Activated T-cell treated with anti-CD3 and anti-CD28 coated beads for 4 hours (primary cell): ENCODE data around the gene MEGF6.

Experiments
- DNase-seq: peaks from one replicate; pipeline ENCODE4 v3.0.0-alpha.2; 2020

MEGF6 gene

DNA sequence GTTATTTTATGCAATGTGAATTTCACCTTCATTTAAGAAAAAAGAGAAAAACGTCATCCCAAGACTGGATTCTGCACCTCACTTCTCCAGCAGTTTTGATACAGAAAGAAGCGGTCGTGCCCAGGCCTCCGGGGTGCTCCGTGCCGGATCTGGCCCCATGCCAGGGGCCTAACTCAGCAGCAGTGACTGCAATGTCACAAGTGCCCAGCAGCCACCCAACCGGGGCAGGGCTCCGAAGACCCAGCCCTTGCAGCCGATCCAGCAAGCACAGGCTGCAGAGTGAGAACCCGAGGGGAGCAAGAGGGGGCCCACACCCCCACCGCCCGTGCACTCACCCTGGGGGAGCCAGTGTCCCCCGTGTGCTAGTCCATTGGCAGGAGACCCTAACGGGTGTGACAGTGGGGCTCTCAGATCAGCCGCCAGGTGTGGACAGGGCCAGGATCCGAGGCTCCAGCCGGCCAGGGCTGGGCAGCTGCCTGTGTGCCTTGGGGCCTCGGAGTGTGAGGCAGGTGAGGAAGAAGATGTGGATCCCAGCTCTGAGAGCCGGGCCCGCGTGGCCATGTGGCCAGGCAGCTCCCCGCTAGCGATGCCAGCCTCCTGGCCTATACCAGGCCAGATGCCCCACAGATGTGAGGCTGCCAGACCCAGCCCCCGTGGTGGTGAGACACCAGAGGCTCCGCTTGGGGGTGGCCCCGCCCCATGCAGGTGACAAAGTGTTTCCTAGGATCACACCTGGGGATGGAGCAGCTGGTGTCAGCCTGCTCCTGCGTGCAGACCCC, 60.6 kb downstream of the MEGF6 start:
- no peak for DNase-seq

DNA sequence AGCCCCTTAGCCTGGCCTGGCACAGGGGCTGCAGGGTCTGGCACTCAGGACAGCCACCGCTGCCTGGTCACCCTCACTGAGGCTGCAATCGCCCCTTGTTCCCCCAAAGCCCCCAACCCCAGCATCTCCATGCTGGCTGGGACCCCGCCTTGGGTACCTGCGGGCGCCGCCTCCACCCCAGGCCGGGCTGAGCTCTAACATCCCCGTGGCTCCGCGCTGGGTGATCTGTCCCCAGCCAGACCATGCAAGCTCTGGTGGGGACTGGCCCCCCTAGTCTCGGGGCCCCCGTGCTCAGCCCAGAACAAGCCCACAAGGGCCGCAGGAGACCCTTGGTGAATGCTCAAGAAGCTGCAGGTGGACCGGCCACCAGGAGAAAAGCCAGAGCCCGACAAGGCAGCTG, 62.4 kb downstream of the MEGF6 start:
- DNase-seq: no peak

DNA sequence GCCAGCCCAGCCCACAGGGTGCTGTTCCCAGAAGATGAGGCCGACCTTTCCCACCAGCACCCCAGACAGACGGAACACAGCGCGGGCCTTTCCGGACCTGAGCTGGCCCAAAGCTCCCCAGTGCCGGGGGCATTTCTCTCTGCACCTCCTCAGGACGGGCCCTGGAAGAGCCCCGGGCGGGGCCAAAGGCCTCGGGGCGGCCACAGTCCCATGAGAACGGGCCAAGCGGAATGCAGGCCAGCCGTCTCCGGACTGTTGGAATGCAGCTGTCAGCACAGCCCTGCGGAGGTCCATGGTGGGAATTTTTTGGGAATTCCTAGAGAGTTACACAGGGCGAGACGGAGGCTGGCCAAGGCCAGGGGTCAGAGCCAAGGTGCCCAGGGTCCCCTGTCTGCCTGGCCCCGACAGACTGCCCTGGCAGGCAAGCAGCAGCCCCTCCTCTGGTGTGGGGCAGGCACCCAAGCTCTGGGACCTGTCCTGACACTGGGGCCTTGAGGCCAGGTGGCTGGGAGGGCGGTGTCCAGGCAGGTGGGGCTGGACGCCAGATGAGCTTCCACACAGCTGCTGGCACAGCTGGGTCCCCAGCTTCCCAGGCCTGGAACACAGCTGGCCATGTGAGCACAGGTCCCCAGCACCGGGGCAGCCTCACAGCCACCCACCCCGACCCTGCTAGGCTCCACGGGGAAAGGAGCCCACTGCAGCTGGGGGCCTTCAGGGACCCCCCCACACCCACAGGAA, 63.0 kb downstream of the MEGF6 start:
- no peak for DNase-seq

DNA sequence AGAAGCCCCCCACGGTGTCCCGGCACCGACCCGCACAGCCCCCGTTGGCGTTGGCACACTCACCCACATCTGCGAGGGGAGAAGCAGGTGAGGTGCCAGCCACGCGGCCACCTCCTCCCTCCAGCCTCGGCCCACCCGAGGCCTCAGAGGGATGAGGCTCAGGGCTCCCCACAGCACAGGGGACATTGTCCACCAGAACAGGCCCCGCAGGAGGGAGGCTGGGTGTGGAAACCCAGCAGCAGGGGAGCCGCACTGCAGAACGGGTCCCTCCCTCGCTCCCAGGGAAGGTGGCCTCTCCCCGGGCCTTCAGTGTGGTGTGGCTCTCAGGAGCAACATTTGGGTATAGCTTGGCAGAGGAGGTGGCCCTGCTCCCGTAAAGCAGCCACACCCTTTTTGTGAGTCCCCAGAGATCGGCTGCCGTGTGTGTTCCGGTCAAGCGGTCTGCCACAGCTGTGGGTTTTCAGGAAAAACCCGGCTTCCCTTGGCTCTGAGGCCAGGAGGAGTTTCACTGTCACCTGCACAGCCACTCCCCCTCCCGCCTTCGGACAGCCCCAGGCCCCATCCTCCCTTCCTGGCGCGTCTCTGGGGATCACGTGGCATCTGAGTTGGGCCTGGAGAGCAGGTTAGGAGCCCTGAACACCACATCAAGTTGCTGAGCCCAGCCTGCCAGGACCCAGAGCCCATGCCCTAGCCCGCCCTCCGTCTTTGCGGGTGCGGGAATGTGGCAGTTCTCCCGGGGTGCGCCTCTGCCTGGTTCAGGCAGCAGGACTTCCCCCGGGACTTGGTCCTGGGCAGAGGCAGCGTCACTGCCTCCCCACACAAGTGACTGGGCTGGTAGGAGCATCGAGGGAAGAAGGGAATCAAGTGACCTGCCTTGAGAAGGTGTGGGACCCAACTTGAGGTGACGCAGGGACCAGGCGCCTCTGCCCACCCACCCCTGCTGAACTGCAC, 64.0 kb downstream of the MEGF6 start:
- DNase-seq: no peak

DNA sequence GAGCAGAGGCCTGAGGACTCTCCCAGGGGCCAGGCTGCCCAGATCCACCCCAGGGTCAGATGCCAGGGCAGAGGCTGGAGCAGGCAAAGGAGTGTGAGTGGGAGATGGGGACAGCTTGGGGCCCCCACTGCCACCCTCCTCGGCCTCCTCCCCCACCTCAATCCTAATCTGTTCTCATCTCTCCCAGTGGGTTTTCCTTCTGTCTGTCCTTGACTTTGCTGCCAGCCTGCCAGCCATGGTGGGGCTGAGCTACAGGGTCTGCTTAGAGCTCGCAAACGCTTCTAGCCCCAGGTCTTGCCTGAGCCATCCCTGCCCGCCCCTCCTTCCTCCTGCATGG, 65.3 kb downstream of the MEGF6 start:
- no peak for DNase-seq

DNA sequence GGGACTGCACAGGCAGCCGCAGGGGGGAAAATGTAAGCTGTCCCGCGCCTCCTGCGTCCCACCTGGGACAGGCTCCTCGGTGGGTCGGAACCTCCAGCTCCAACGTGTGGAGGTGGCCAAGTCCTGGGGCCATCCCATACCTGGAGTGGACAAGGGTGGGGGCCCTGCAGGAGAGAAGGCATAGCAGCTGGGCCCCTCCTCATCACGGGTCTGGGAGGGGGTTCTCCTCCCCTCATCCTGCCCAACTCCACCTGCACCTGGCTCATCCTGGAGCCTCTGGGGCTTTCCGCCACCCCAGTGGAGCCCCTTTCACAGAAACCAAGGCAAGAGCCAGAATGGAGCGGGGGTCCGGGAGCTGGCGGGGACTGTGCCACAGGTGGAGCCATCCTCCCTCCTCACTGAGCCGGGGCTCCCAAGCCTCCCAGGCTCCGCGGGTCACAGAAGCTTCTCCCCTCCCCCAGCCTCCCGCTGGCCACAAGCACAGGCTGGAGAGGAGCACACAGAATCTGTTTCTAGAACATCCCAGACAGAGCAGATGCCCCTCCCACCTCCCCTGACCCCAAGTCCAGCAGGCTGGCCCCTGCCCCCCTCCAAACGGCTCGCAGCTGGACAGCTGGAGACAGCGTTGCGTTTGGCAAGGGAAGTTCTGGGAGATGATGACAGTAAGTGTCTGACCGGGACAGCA, 65.8 kb downstream of the MEGF6 start:
- no peak for DNase-seq

DNA sequence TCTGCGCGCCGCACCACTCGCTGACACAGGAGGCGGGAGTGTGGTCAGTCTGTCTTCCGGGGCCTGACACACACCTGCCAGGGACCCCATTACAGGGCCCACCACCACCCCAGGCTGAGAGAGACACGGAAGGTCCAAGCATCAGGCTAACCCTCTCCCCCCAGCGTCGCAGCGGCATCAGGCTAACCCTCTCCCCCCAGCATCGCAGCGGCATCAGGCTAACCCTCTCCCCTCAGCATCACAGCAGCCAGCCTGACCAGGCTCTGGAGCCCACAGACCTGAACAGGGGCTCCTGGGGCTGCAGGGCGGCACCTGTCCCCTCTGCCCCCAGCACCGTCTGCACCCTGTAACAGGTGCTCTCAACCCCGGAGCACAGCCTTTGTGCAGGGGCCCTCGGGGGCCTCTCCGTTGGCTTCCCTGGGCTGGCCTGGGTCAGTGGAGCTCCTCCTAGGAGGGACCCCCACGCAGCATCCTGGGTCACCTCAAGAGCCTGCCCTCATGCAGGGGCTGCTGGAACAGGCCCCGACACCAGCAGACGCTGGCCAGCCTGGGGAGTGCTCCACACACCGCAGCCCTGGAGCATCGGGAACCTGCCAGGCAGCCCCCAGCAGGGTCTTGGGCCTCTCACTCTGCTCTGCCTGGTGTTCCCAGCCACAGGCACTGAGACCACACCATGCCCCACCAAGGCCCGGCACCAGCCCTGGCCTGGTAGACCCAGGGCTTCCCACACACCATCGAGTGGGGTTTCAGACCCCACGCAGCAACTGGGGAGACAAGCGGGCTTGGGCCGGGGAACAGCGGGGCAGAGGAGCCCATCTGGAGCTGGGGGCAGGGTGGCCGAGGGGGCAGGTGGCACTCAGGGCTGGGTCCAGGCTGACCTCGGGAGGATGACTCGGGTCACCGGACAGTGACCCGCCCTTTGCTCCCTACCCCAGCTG, 67.0 kb downstream of the MEGF6 start:
- no peak for DNase-seq

DNA sequence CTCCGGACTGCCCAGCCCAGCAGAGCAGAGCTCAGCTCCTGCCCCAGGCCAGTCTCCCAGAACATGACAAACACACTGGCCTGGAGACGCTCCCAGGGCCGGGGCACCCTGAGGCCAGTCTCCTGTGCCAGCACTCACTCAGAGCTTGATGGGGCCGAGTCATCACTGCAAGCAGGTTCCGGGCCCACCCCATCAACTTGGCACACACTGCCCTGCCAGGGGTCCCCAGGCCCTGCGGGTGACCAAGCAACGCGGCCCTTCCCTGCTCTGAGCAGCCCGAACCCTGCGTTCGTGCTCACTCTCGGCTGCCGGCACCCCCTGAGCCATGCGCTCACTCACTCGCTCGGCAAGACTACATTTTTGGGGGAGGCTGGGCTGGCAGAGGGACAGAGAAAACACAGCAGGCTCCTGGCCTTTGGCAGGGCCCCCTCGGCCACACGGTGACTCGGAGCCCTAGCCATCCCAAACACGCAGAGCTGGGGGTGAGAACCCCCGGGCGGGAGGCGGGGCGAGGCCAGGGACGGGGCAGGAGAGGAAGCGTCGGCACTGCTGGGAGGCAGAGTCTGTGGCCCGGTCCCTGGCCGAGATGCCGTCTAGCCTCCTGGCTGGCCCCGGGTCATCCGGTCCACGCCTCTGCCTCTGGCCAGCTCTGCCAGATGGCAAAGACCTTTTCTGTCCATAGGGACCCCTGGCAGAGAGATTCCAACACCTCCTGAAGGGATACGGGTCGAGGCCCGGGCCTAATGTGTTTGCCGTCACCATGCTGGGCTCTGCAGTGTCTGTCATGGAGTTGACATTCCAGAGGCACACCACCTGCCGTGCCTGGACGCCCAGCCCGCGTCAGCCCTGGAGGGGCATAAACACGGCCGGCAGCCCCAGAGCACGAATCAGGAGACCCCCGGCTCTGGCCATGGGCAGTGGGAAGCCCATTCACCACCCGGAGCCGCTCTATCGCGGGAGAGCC, 68.0 kb downstream of the MEGF6 start:
- no peak for DNase-seq

DNA sequence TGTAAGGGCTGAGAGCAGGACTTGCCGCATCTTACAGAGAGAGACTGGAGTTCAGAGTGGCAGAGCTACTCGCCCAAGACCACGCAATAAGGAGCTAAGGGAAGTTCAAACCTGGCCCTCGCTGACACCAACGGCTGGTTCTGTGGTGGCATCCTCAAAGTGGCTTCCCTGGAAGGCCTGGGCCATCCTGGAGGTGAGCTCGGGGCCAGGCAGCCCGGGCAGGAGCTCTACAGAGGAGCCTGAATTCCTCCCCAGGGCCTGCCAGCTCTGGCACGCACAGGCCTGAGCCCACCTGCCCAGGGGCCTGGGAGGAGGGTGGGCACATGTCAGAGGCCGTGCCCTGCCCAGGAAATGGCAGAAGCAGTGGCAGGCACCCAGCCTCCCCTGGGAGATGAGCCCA, 68.6 kb downstream of the MEGF6 start:
- no peak for DNase-seq

DNA sequence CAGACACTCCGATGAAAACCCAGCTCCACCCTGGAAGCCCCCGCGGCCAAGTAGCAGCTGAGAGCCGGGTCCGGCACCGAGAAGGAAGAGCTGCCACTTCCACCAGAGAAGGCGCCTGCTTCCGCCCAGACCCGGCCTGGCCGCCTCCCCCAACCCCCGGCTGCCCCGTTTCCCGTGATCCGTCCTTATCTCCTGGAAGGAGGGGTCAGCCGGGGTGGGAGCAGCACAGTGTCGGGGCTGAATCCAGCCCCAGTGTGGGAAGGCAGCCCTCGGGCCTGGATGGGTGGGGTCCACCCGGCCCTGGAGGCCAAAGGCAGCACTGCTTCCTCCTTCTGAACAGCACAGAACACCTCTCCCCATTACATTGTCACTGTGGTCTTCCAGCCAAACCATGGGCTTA, 69.4 kb downstream of the MEGF6 start:
- no peak for DNase-seq

DNA sequence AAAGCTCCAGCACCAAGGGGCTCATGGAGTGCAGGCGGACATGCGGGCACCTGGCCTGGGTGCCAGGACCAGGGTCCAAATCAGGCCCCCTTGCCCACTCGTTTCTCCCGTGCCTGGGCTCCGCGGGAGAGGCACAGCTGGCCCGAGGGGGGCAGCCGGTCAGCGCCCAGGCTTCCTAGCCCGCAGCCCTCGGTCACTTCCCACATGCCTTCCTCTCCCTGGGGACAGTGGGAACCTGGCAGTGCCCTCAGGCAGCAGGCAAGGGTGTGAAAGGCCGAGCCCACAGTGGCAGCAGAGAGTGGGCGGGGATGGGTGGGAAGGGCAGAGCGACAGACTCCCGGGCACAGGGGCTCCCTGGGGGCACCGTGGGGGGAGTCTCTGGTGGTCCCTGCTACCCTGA, 69.8 kb downstream of the MEGF6 start:
- no peak for DNase-seq

DNA sequence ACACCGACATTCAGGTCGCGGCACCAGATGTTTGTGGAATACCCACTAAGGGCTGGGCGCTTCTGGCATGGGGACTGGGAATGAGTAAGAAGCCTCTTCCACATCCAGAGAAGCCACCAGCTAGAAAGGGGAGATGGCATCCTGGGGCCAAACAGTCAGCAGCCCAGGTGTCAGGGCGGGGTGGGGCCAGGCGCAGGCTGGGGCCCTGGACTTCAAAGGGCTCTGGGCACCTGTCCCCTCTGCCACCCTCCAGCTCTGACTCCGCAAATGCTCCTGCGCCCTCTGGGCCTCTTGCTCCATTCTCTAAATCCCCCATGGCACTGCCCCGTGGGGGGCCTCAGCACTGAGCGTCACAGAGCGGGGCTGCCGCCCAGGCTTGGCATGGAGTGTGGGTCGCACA, 70.4 kb downstream of the MEGF6 start:
- no peak for DNase-seq

DNA sequence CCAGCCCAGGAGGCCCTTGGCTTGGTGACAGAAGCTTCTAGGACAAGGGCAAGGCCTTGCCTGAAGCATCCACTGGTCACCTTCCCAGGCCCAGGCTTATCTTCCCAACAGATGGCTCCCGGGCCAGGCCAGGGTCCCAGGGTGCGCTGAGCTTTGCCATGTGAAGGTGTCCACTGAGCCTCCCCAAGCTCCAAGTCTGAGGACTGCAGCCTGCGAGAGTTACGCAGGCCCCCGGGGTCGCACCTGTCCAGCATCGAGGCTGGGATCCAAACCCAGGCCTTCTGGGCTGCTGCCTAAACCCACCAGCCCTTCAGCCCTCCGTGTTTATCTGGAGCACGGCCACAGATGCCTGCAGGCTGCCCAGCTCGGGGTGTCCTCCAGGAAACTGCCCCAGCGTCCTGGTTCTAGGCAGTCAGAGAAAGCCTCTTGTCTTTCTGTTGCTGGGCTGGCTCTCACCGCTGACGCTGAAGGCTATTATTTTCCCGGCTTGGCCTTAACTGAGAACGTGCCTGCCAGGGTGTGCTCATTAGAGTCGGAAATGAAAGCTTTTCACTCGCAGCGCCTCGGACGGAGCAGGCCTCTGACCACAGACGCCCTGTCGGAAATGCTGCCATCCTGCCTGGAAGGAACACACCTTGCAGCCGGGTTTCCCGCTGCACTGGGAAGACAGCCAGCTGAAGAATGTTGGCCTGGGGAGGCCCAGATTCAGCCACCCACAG, 71.4 kb downstream of the MEGF6 start:
- no peak for DNase-seq

DNA sequence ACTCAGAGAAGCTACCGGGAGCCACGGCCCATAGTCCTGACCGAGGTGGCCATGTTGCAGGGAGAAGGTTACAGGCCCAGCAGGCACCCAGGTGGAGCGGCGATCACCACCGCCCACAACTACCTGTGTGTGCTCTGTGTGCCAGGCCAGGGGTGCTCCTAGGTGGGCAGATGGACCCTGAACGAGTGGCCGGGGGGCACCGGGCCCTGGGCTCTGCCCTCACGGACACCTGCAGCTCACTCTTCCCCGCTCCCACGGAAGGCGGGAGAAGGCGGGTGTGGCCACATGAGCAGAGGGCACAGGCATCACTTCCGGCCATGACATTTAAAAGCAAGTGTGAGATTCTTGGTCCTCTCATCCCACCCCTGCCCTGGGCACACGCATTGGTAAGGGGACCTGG, 73.9 kb downstream of the MEGF6 start:
- DNase-seq: no peak

DNA sequence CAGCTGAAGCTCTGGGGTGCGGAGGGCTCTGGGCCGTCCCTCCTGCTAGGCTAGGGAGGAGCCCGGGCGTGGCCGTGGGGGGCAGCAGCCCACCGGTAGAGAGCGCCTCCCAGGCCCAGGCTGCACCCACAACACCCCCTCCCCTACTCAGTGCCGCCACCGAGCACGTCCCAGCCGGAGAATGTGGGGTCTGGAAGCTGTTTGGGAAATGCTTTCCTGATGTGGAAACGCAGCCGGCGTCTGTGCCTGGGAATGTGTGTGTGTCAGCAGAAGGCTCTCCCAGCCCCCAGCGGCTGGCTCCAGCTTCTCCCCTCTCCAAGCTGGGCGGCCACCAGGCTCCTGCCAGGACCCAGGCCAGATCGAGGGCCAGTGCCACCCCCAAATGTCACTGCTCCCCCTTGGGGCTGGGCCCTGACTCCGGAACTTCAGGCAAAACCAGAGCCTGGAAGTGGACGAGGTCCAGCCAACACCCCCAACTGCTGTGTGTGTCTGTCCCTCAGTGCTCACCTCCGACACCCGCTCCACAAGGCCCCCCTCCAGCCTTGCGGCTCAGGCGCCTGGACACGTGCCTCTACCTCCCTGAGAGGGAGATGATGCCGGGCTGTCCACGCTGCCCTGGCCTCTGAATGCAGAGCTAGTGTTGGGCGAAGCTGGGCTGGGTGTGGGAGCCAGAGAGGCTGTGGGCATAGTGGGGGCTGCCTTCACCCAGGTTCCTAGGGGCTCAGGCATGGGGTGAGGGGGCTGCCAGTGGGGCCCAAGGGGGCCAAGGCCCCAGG, 74.7 kb downstream of the MEGF6 start:
- DNase-seq: no peak

DNA sequence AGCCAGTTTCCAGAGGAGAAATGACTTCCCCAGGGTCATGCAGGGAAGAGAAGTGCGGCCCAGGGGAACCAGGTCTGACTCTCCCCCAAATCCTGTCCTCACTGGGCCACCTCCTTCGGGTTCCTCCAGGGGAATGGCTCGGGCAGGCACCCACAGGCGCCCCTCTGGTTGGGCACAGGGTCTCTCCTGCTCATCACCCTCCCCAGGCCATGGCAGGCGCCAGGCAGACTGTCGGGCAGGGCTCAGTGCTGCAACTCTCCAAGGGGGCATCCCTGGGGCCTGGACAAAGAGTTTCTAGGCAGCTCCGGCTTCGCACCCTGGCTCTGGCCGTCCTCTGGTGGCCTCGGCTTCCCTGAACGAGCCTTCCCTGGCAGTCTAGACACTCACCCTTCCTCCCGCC, 75.6 kb downstream of the MEGF6 start:
- no peak for DNase-seq

DNA sequence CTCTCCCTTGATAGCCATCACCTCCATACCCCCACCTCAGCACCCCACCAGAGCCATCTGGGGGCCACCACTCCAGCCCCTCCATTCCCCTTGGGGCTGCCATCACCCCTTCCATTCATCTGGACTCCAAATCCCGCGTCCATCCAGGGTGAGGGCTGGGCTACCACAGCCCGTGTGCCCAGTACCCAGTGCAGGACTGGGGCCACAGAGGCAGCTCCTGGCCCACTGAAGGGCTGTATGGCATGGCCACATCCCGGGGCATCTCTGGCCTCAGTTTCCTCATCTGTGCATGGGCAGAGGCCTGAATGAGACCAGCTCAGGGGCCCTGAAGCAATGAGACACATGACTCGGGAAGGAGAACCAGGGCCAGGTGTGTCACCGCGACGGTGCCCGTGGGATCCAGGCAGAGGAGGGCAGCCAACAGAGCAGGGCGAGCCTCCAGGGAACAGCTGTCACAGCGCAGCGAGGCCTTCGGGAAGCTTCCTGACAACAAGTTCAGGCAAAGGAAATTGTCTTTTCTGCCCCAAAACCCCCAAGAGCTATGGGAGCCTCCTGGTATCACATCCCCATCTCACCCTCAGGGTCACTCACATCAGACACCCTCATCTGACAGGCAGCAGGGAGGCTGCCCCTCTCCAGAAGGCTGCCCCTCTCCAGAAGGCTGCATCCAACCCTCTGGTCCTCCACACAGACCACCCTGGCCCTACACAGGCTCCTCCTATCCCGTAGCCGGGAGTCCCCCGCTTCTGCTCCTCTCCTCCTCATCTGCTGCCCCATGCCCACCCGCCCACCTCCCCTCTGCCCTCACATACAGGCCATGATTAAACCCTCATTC, 76.3 kb downstream of the MEGF6 start:
- no peak for DNase-seq
